Mesothelial cell of epicardium (in vitro differentiated cells): ENCODE data around the gene SCAND1. TPM values are rescaled to one million over a fixed set of nuclear protein-coding genes. Genes with fewer than 3 reads are reported as not detected.

Experiments used
- DNase-seq, 2 experiments: peaks; one replicate each; pipeline ENCODE4 v3.0.0; 2021; ENCODE audit warnings: low spot score in 2 of 2; ENCODE audit not compliant: unreplicated experiment in 2 of 2
- H3K27ac Mint-ChIP-seq: 2 replicates; pipeline ENCODE4 v1.8.0; 2021; ENCODE audit warnings: mixed read lengths
- H3K27me3 Mint-ChIP-seq: 2 replicates; pipeline ENCODE4 v1.8.0; 2021; ENCODE audit warnings: low read depth, mixed read lengths
- H3K36me3 Mint-ChIP-seq: 2 replicates; pipeline ENCODE4 v1.8.0; 2021; ENCODE audit warnings: mixed read lengths
- H3K4me1 Mint-ChIP-seq: 2 replicates; pipeline ENCODE4 v1.8.0; 2021; ENCODE audit warnings: mixed read lengths
- H3K4me3 Mint-ChIP-seq: 2 replicates; pipeline ENCODE4 v1.8.0; 2021; ENCODE audit warnings: mild to moderate bottlenecking, moderate library complexity, mixed read lengths
- H3K9me3 Mint-ChIP-seq: 2 replicates; pipeline ENCODE4 v1.8.0; 2021; ENCODE audit warnings: mixed read lengths
- total RNA-seq: library from RNA; stranded (reverse); gene quantifications from 3 replicates; pipeline ENCODE4 v1.2.1, GENCODE V29; 2021
- TF ChIP-seq, protein P1 (sequence below): fragments of 200-600 bp; sonication (generic); IDR thresholded peaks from one replicate; pipeline ENCODE4 v1.5.0; 2021; ENCODE audit warnings: antibody characterized with exemption; ENCODE audit not compliant: unreplicated experiment

Gene SCAND1
- total RNA-seq, 1 donor from 2014 or later, result 59.2 TPM

DNA sequence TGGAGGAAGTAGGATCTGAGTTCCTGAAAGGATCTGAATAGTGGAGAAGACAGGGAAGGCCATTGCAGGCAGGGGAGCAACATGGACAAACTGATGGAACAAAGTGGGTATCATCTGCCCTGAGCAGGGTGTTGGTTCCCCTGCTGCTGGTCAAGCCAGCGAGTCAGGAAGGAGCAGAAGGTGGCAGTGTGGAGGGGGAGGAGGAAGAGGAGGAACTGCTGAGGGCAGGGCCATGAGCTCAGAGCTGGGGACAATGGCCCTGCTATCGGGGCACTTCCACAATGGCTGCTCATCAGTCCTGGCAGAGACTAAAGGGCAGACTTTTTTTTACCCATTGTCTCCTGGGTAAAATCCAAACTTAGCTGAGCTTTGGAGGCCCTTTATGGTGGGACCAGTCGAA, 27.7 kb upstream of the SCAND1 start:
- TF ChIP-seq, protein P1, sequence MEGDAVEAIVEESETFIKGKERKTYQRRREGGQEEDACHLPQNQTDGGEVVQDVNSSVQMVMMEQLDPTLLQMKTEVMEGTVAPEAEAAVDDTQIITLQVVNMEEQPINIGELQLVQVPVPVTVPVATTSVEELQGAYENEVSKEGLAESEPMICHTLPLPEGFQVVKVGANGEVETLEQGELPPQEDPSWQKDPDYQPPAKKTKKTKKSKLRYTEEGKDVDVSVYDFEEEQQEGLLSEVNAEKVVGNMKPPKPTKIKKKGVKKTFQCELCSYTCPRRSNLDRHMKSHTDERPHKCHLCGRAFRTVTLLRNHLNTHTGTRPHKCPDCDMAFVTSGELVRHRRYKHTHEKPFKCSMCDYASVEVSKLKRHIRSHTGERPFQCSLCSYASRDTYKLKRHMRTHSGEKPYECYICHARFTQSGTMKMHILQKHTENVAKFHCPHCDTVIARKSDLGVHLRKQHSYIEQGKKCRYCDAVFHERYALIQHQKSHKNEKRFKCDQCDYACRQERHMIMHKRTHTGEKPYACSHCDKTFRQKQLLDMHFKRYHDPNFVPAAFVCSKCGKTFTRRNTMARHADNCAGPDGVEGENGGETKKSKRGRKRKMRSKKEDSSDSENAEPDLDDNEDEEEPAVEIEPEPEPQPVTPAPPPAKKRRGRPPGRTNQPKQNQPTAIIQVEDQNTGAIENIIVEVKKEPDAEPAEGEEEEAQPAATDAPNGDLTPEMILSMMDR, result no peak
- Mint-ChIP-seq H3K4me3 (no peak overlapping the region), H3K9me3 (no peaks in the 10 kb centered on the region), H3K4me1 (no peaks in the 10 kb centered on the region), H3K36me3 (no peaks in the 10 kb centered on the region), H3K27me3 (peaks cover 9% of the 10 kb centered on the region), H3K27ac (no peak overlapping the region)
- DNase-seq, result no peak

DNA sequence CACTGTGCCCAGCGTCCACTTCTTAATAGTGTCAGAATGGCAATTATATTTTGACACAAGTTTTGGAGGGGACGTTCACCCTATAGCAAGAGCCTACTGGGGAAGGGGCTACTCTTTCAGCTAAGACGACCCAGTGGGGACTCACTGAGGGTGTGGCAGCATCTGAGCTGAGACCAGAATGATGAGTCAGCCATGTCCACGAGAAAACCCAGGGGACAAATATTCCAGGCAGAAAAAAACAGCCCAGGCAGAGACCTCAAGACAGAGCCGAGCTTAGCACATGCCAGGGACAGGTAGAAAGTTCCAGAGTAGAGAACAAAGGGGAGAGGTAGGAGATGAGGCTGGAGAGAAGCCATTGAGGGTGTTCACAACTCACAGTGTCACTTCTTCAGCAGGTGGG, 25.2 kb upstream of the SCAND1 start:
- H3K4me1 Mint-ChIP-seq, result peaks cover 5% of the 10 kb centered on the region
- no peaks in the 10 kb centered on the region for H3K9me3 Mint-ChIP-seq
- peaks cover 9% of the 10 kb centered on the region for H3K27me3 Mint-ChIP-seq
- TF ChIP-seq, protein P1, result no peak
- DNase-seq, result no peak
- no peak overlapping the region for H3K4me3 Mint-ChIP-seq
- no peak overlapping the region for H3K27ac Mint-ChIP-seq
- no peaks in the 10 kb centered on the region for H3K36me3 Mint-ChIP-seq

DNA sequence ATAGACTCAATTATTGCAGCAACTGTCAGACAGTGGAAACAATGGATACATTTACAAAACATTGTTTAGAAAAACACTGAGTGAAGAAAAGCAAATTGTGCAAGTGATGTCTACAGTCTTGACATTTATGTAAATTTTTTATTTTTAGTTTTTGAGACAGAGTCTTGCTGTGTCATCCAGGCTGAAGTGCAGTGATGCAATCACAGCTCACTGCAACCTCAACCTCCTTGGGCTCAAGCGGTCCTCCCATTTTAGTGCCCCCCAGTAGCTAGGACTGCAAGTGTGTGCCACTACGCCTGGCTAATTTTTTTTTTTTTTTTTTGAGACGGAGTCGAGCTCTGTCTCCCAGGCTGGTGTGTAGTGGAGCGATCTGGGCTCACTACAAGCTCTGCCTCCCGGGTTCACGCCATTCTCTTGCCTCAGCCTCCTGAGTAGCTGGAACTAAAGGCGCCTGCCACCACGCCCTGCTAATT, 23.8 kb upstream of the SCAND1 start:
- no peaks in the 10 kb centered on the region for H3K9me3 Mint-ChIP-seq
- H3K27me3 Mint-ChIP-seq, result peaks cover 9% of the 10 kb centered on the region
- H3K27ac Mint-ChIP-seq, result no peak overlapping the region
- DNase-seq, result no peak
- H3K4me3 Mint-ChIP-seq, result no peak overlapping the region
- TF ChIP-seq, protein P1, result no peak
- H3K36me3 Mint-ChIP-seq, result no peaks in the 10 kb centered on the region
- H3K4me1 Mint-ChIP-seq, result peaks cover 5% of the 10 kb centered on the region

DNA sequence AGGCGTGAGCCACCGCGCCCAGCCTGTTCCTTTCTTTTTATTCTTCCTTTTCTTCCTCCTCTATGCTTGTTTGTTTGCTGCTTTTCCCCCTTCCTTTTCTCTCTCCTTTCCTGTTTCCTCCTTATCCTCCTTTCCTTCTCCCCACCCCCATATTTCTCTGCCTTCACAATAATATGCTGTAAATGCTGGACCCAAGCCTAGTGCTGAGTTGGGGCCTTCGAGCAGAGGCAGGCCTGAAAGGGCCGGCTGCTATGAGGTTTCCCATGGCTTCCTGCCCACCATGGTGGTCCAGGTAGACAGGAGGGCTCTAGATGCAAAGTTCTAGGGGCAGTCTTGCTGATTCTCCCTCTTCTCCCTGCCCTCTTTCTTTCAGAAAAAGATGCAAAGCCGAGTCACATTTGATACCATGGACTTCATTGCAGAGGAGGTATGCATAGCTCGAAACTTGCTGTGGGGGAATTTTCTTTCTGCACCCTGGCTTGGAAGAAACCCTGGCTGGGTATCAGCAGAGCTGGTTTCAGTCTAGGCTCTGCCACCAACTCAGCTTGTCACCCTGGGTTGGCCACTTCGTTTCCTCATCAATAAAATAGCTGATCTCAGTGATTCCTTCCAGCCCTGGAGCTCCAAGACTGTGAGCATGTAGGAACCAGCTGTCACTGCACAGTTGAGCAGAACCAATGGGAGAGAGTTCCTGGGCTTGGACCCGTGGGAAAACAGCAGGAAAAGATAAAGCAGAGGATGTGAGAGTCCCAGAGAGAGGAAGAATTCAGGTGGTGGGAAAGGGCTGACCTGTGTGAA, 21.5 kb upstream of the SCAND1 start:
- DNase-seq, result no peak
- peaks cover 6% of the 10 kb centered on the region for H3K9me3 Mint-ChIP-seq

DNA sequence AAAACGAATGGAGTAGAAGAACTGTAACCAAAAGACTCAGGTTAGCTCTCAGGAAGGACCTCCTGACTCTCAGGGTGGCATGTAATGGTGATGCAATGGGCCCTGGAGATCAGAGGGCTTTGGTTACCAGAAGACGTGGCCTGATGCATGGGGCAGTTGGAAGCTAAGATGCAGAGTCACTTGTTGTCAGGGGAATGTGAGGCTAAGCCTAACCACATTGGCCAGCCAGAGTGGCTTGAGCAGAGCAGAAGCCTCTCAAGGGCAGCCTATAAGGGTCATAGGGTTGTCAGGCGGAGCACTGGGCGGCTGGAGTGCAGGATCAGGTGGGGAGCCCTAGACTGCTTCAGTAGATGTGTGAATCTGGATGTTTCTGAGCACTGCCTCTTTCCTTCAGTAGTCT, 20.0 kb upstream of the SCAND1 start:
- H3K9me3 Mint-ChIP-seq, result peaks cover 6% of the 10 kb centered on the region
- H3K4me1 Mint-ChIP-seq, result peaks cover 11% of the 10 kb centered on the region
- TF ChIP-seq, protein P1, result no peak
- DNase-seq, result no peak
- no peaks in the 10 kb centered on the region for H3K36me3 Mint-ChIP-seq
- no peak overlapping the region for H3K4me3 Mint-ChIP-seq
- H3K27ac Mint-ChIP-seq, result no peak overlapping the region
- H3K27me3 Mint-ChIP-seq, result no peaks in the 10 kb centered on the region

More for the DNA sequence above, 21.5 kb upstream of the SCAND1 start:
- Mint-ChIP-seq H3K36me3 (no peaks in the 10 kb centered on the region), H3K27me3 (peaks cover 3% of the 10 kb centered on the region), H3K4me3 (no peak overlapping the region), H3K27ac (peak overlapping the region; percentile 43), H3K4me1 (peaks cover 11% of the 10 kb centered on the region)
- TF ChIP-seq, protein P1, result no peak
